Mucosa of gallbladder (tissue), 1 donor: ENCODE data around the gene PURB. TPM values are rescaled to one million over a fixed set of nuclear protein-coding genes. Genes with fewer than 3 reads are reported as not detected.
A peak's percentile ranks its signal among the peaks of the same experiment; 100 is the strongest.
"Not testable (repeated sequence)": the region's sequence is repeated elsewhere in the genome, so short reads cannot be mapped to it uniquely, and the experiment has no call there.

Experiments used
- DNase-seq: peaks from one replicate; pipeline ENCODE4 v3.0.0-alpha.2; 2020; ENCODE audit warnings: low spot score
- total RNA-seq: library from RNA; stranded (reverse); gene quantifications from one replicate; pipeline ENCODE4 v1.2.1, GENCODE V29; 2021
- donor health status: DM: no; HTN: no; CAD: no.

The PURB gene
- total RNA-seq, 1 donor from 2014 or later, result 21.9 TPM

- DNase-seq, result no peak
Measured at GRCh38 chr7:44853391-44853790, 31.9 kb downstream of the PURB start.

DNA sequence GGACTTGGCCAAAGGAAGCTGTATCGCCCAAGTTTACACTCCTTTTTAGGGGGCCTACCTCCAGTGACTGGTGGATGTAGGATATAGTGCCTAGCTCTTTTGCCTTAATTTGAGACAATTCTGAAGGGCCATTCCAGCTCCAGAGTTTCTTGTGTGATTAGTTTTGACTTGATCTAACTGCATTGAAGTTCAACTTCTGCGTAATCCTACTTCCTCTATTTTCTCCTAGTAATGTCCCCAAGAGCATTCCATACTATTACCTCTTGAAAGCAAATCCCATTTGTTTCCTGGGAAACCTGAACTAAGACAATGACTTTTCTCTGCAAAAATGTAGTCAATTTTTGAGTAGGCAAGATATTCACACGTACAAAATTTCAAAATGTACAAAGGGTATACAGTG lies 32.7 kb downstream of the PURB start:
- no peak for DNase-seq

GRCh38 chr7:44849885-44850544 lies 35.3 kb downstream of the PURB start:
- DNase-seq, result no peak

GRCh38 chr7:44849259-44849884 lies 36.0 kb downstream of the PURB start:
- no peak for DNase-seq

DNA sequence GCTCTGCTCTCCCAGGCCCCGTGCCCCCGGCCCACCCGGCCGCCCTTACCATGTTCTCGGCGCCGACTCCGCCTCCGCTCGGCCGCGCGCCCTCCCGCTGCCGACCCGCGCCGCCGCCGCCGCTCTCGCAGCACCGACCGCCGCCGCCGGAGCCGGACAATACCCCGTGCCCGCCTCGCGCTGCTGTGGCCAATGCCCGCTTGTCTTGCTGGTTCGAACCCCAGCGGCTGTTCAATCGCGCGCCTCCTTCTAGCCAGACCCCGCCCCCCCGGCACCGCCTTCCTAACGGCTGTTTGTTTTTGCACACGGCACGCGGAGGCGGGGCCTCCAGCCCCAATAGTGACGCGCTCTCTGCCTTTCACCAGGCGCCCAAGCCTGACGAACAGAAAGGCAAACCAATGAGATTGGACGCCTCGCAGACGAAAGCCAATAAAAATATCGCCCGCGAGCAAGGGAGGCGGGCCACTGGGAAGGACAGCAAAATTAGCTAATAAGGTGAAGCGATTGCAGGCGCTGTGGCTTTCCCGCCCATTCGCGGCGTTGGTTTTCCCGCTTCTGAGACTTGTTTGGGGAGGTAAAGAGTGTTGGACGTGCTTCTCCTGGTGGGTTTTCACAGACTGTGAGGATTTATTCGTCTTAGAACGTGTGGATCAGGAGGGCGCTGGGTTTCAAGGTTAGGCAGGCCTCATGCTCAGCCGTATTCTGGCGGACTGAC lies 37.3 kb downstream of the PURB start, which contains the start of gene H2AZ2:
TSS of gene H2AZ2 (minus strand) at position 168 of the 715 bp plus-strand sequence. CDS start at position 52, 116 bp downstream.
- peak; percentile 100 for DNase-seq

DNA sequence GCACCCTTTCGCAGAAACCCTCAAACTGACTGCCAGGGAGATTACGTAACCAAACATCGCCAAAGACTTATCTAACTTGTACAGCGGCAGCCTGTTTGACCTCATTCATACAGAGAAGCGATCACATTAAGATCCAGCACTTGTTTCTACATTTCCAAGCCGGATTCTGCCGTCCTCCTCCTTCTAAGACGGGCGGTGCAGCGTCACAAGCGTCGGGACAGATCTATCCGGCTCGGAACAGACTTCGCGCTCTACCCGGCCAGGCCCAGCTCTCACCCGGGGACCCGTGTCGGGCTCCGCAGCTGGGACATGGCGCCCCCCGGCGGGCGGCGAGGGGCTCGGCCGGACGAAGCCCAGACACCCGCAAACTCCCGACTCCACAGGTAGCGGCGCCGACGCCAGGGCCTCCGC lies 37.8 kb downstream of the PURB start:
- peak; percentile 89 for DNase-seq

DNA sequence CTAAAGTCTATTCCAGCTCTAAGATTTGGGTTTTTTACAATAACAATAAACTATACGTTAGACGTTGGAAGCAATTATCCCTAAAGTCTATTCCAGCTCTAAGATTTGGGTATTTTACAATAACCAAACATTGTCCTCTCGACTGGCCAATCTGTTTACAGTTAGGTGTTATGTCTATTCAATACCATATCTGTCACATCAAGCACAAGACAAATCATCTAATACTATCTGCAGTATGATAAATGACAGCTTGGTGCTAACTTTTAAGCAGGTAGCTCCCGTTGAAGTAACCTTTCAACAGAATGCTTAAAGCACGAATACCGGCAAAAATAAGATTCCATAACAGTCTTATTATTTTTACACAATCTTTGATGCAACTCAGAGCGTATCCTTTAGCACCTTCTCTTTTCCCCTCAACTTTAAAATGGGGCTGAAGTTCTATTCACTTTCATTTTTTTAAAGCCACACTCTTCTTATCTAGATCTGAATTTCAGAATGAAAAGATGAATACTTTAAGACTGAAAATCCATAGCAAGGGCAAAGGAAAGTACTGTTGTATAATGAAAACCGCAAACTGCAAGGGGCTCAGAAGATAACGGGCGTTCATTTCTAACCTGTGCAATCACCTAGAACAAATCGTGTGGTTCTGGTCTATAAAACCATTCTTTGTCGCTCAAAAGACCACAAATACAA lies 38.4 kb downstream of the PURB start:
- no peak for DNase-seq

DNA sequence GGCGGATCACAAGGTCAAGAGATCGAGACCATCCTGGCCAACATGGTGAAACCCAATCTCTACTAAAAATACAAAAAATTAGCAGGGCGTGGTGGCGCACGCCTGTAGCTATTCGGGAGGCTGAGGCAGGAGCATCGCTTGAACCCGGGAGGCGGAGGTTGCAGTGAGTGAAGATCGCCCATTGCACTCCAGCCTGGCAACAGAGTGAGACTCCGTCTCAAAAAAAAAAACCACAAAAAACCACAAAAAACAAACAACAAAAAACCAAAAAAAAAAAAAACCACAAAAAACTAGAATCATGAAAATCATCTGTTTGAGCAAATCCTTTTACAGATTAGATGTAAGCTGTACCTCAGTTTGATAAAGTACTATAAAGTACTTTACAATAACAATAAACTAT lies 38.9 kb downstream of the PURB start:
- DNase-seq, result not testable (repeated sequence)

- DNase-seq, result no peak
Measured at GRCh38 chr7:44845451-44845850, 39.9 kb downstream of the PURB start.

- not testable (repeated sequence) for DNase-seq
Measured at GRCh38 chr7:44843440-44843839, 41.9 kb downstream of the PURB start.

DNA sequence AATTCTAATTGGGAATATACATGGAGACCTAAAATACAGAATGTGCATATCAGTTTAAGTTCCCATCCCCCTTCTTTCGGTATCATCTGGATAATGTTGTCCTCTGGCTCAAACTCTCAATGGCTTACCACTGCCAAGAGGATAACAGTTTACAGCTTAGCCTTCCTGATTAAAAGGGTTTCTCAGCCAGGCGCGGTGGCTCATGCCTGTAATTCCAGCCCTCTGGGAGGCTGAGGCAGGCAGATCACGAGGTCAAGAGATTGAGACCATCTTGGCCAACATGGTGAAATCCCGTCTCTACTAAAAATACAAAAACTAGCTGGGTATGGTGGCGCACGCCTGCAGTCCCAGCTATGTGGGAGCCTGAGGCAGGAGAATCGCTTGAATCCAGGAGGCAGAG lies 42.7 kb downstream of the PURB start:
- DNase-seq, result not testable (repeated sequence)

GRCh38 chr7:44838751-44839150 lies 46.6 kb downstream of the PURB start:
- no peak for DNase-seq

DNA sequence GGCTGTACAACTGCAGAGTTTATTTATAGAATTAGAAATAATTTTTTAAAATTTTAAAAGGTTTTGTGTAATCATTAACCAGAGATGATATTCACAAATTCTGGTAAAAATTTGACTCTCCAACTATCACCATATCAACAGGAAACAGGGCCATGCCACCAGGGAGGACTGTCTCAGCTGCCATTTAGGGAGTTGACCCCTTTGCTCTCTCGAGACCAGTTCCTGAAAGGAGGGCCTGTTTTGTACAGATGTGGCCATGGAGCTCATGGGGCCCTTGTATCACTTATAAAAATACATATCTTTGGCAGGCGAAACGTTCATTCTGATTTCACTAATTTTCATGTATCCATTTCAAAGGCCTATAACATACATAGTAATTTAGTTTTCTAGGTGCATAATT lies 57.8 kb downstream of the PURB start:
- DNase-seq, result no peak

Other genes starting within 250 kb of the PURB start
- gene ZMIZ2, start 136.7 kb downstream of the PURB start, total RNA-seq, result 109 TPM
- 923 TPM for gene PPIA, start 88.8 kb downstream of the PURB start, total RNA-seq
- 157 TPM for gene H2AZ2, start 37.4 kb downstream of the PURB start, total RNA-seq
- 6.0 TPM for gene MYO1G, start 93.5 kb upstream of the PURB start, total RNA-seq
- 36.4 TPM for gene CCM2, start 114.7 kb upstream of the PURB start, total RNA-seq
- 4.9 TPM for gene NACAD, start 203.4 kb upstream of the PURB start, total RNA-seq
- 58.0 TPM for gene TBRG4, start 226.2 kb upstream of the PURB start, total RNA-seq